NCI-H128 (cell line): Measurements from ENCODE around the gene TLL1.

Experiments
- DNase-seq: peaks from one replicate; lab custom pipeline; 2025; ENCODE audit not compliant: unreplicated experiment; lab: John Stamatoyannopoulos, UW

The TLL1 gene

GRCh38 chr4:165872461-165873297 is at the start of gene TLL1:
TLL1 (plus strand) TSS chr4:165873237; CDS start chr4:165873905, 668 bp downstream.
- DNase-seq: no peak

GRCh38 chr4:165826166-165826565 is 46.9 kb upstream of the TLL1 start:
- no peak for DNase-seq

- DNase-seq: no peak
Measured at GRCh38 chr4:165827018-165827417, 46.0 kb upstream of the TLL1 start.

GRCh38 chr4:165828928-165829327 is 44.1 kb upstream of the TLL1 start:
- DNase-seq: no peak

GRCh38 chr4:165834116-165834515 is 38.9 kb upstream of the TLL1 start:
- DNase-seq: no peak

GRCh38 chr4:165838575-165838974 is 34.5 kb upstream of the TLL1 start:
- no peak for DNase-seq

- DNase-seq: no peak
Measured at GRCh38 chr4:165839615-165840333, 33.3 kb upstream of the TLL1 start.

GRCh38 chr4:165842684-165843083 is 30.4 kb upstream of the TLL1 start:
- DNase-seq: no peak

- no peak for DNase-seq
Measured at GRCh38 chr4:165844161-165844560, 28.9 kb upstream of the TLL1 start.

GRCh38 chr4:165851256-165851655 is 21.8 kb upstream of the TLL1 start:
- no peak for DNase-seq

- DNase-seq: no peak
Measured at GRCh38 chr4:165855191-165855590, 17.8 kb upstream of the TLL1 start.

GRCh38 chr4:165861363-165861762 is 11.7 kb upstream of the TLL1 start:
- DNase-seq: no peak

- DNase-seq: no peak
Measured at GRCh38 chr4:165864271-165864670, 8.8 kb upstream of the TLL1 start.

- DNase-seq: no peak
Measured at GRCh38 chr4:165866019-165866650, 6.9 kb upstream of the TLL1 start.

- no peak for DNase-seq
Measured at GRCh38 chr4:165867961-165868360, 5.1 kb upstream of the TLL1 start.

- DNase-seq: no peak
Measured at GRCh38 chr4:165873298-165874071, 448 bp downstream of the TLL1 start.

- DNase-seq: no peak
Measured at GRCh38 chr4:165874072-165874790, 1.2 kb downstream of the TLL1 start.

GRCh38 chr4:165874791-165875371 is 1.8 kb downstream of the TLL1 start:
- no peak for DNase-seq

- DNase-seq: no peak
Measured at GRCh38 chr4:165875446-165875845, 2.4 kb downstream of the TLL1 start.

- DNase-seq: no peak
Measured at GRCh38 chr4:165877286-165877685, 4.2 kb downstream of the TLL1 start.
